Right cardiac atrium (tissue), 5 donors: Measurements from ENCODE around the gene PLEKHM3. TPM values are rescaled to one million over a fixed set of nuclear protein-coding genes. Genes with fewer than 3 reads are reported as not detected.
"Not testable (repeated sequence)": the region's sequence is repeated elsewhere in the genome, so short reads cannot be mapped to it uniquely, and the experiment has no call there.

Experiments
- ATAC-seq, 2 donors: fragments of 200-7000 bp; cut with Tn5 transposase; one replicate each; pipeline versions ENCODE4 v1.8.0 to v1.9.1; 2020; ENCODE audit warnings: moderate library complexity in 2 of 2, mild to moderate bottlenecking in 1 of 2
- DNase-seq, 3 donors: peaks; one replicate each; pipeline ENCODE4 v3.0.0-alpha.2; 2020
- H3K27ac ChIP-seq: one replicate; pipeline ENCODE4 v1.5.1; 2013; ENCODE audit warnings: mild to moderate bottlenecking, low read length, control low read depth, moderate library complexity
- H3K27me3 ChIP-seq: one replicate; pipeline ENCODE4 v1.6.1; 2013; ENCODE audit not compliant: control insufficient read depth, insufficient read depth
- H3K4me1 ChIP-seq: one replicate; pipeline ENCODE4 v1.6.1; 2013; ENCODE audit warnings: low read length; ENCODE audit not compliant: control insufficient read depth, insufficient read depth
- H3K4me3 ChIP-seq: one replicate; pipeline ENCODE4 v1.5.1; 2013; ENCODE audit warnings: low read length, control low read depth
- H3K9me3 ChIP-seq: one replicate; pipeline ENCODE4 v1.6.1; 2013; ENCODE audit warnings: low read length; ENCODE audit not compliant: control insufficient read depth
- WGBS: extraction: QIAGEN DNeasy Blood & Tissue Kit; methylation state at CpG from one replicate; pipeline ENCODE4 v1.1.7; 2013; 5-methylcytosine and 5-hydroxymethylcytosine counted together
- intact Hi-C, 4 donors: fragments of 100-400 bp; cut with DNase I; formaldehyde crosslinking; loops; one replicate each; pipeline versions ENCODE4 v1.11.0 to v1.14.0; 2022 to 2023
- polyA plus RNA-seq: library from polyadenylated mRNA; stranded (reverse); fragments of 200-250 nt; gene quantifications from one replicate; pipeline ENCODE4 v1.2.3, GENCODE V29; 2013
- total RNA-seq, 4 donors: library from RNA; stranded (reverse); fragmentation: NEBNext Ultra II Directional; extraction: Animal tissue kit (Norgen Biotek cat#: 25700); gene quantifications; one replicate each; pipeline ENCODE4 v1.2.1, GENCODE V29; 2021
- donor health status: healthy with polysubstance abuse.
- donor health status: DM: no; HTN: yes; CAD: no.
- donor health status: DM: no; HTN: no; CAD: no.
- donor health status: DM: no; HTN: yes; CAD: no; lungs with severe emphysema.
- donor health status: DM: yes; HTN: yes; CAD: no.

Gene PLEKHM3
- total and polyA plus RNA-seq, 5 donors, result 6.8 to 14.7 (median 12.9) TPM

GRCh38 chr2:207920321-207920720 lies 105.0 kb downstream of the PLEKHM3 start:
- 72% methylated on average over 3 of the region's 3 CpGs for WGBS
- H3K4me1 ChIP-seq, result no peaks in the 10 kb centered on the region

GRCh38 chr2:207919164-207919919 lies 106.0 kb downstream of the PLEKHM3 start:
- no peak overlapping the region for H3K4me3 ChIP-seq
- peaks cover 3% of the 10 kb centered on the region for H3K4me1 ChIP-seq
- WGBS, result 87% methylated on average over 8 of the region's 8 CpGs
- H3K9me3 ChIP-seq, result no peaks in the 10 kb centered on the region
- DNase-seq (no peak), ATAC-seq (no peak)
- intact Hi-C loops, result no loop called here
- H3K27me3 ChIP-seq, result no peaks in the 10 kb centered on the region
- no peak overlapping the region for H3K27ac ChIP-seq

More at GRCh38 chr2:207920321-207920720, 105.0 kb downstream of the PLEKHM3 start:
- DNase-seq (no peak), ATAC-seq (no peak)
- no peaks in the 10 kb centered on the region for H3K9me3 ChIP-seq
- intact Hi-C loops, result no loop called here
- H3K27me3 ChIP-seq, result no peaks in the 10 kb centered on the region
- no peak overlapping the region for H3K4me3 ChIP-seq
- peak overlapping the region; percentile 8 for H3K27ac ChIP-seq

GRCh38 chr2:207914716-207915115 lies 110.6 kb downstream of the PLEKHM3 start:
- no peaks in the 10 kb centered on the region for H3K9me3 ChIP-seq
- H3K4me3 ChIP-seq, result no peak overlapping the region
- intact Hi-C loops, result no loop called here
- no peak for ATAC-seq
- WGBS, result 78% methylated on average over 6 of the region's 6 CpGs
- H3K27me3 ChIP-seq, result no peaks in the 10 kb centered on the region
- no peak overlapping the region for H3K27ac ChIP-seq
- peaks cover 3% of the 10 kb centered on the region for H3K4me1 ChIP-seq
- no peak for DNase-seq

GRCh38 chr2:207913772-207914358 lies 111.5 kb downstream of the PLEKHM3 start:
- H3K27ac ChIP-seq, result no peak overlapping the region

GRCh38 chr2:207911856-207912255 lies 113.5 kb downstream of the PLEKHM3 start:
- Histone ChIP-seq H3K4me1 (peaks cover 3% of the 10 kb centered on the region), H3K4me3 (no peak overlapping the region), H3K27me3 (no peaks in the 10 kb centered on the region), H3K27ac (no peak overlapping the region), H3K9me3 (no peaks in the 10 kb centered on the region)
- DNase-seq, result no peak
- no peak for ATAC-seq
- intact Hi-C loops, result no loop called here
- 64% methylated on average over 3 of the region's 3 CpGs for WGBS

More at GRCh38 chr2:207913772-207914358, 111.5 kb downstream of the PLEKHM3 start:
- Histone ChIP-seq H3K4me1 (peaks cover 3% of the 10 kb centered on the region), H3K4me3 (no peak overlapping the region), H3K27me3 (no peaks in the 10 kb centered on the region), H3K9me3 (no peaks in the 10 kb centered on the region)
- no peak for DNase-seq
- ATAC-seq, result no peak
- intact Hi-C loops, result no loop called here
- 94% methylated on average over 14 of the region's 14 CpGs for whole genome bisulfite sequencing

- intact Hi-C loops, result no loop called here
- no peaks in the 10 kb centered on the region for H3K27me3 ChIP-seq
These were observed 114.1 kb downstream of the PLEKHM3 start for GRCh38 chr2:207911215-207911614.

GRCh38 chr2:207906495-207906894 lies 118.8 kb downstream of the PLEKHM3 start:
- ATAC-seq, H3K27me3 ChIP-seq, DNase-seq, intact Hi-C loops, H3K27ac ChIP-seq, H3K4me1 ChIP-seq, H3K4me3 ChIP-seq, H3K9me3 ChIP-seq: not testable (repeated sequence)
- 96% methylated on average over 5 of the region's 5 CpGs for WGBS

More at GRCh38 chr2:207911215-207911614, 114.1 kb downstream of the PLEKHM3 start:
- Histone ChIP-seq H3K9me3 (no peaks in the 10 kb centered on the region), H3K4me3 (no peak overlapping the region), H3K27ac (no peak overlapping the region), H3K4me1 (peaks cover 3% of the 10 kb centered on the region)
- WGBS, result 98% methylated on average over 1 of the region's 1 CpG
- DNase-seq, result no peak
- ATAC-seq, result no peak

- Histone ChIP-seq H3K9me3 (no peaks in the 10 kb centered on the region), H3K27ac (no peak overlapping the region), H3K4me3 (no peak overlapping the region), H3K4me1 (no peaks in the 10 kb centered on the region), H3K27me3 (no peaks in the 10 kb centered on the region)
- DNase-seq (no peak), ATAC-seq (no peak)
- intact Hi-C loops, result no loop called here
- WGBS, result 54% methylated on average over 1 of the region's 1 CpG
These were observed 119.8 kb downstream of the PLEKHM3 start for GRCh38 chr2:207905546-207905945.

- H3K27ac ChIP-seq, result no peak overlapping the region
- H3K9me3 ChIP-seq, result no peaks in the 10 kb centered on the region
- no peak overlapping the region for H3K4me3 ChIP-seq
- ATAC-seq (peak in 1 of 2 donors; percentile 22), DNase-seq (no peak)
- no peaks in the 10 kb centered on the region for H3K27me3 ChIP-seq
- intact Hi-C loops, result no loop called here
- no peaks in the 10 kb centered on the region for H3K4me1 ChIP-seq
- 98% methylated on average over 3 of the region's 3 CpGs for WGBS
These were observed 122.1 kb downstream of the PLEKHM3 start for GRCh38 chr2:207903236-207903635.

- 78% methylated on average over 2 of the region's 2 CpGs for WGBS
- ATAC-seq (no peak), DNase-seq (no peak)
- Histone ChIP-seq H3K27me3 (no peaks in the 10 kb centered on the region), H3K27ac (no peak overlapping the region), H3K4me3 (no peak overlapping the region), H3K4me1 (no peaks in the 10 kb centered on the region), H3K9me3 (no peaks in the 10 kb centered on the region)
- intact Hi-C loops, result no loop called here
These were observed 122.5 kb downstream of the PLEKHM3 start for GRCh38 chr2:207902821-207903220.

GRCh38 chr2:207901829-207902228 lies 123.5 kb downstream of the PLEKHM3 start:
- Histone ChIP-seq H3K27me3 (no peaks in the 10 kb centered on the region), H3K27ac (no peak overlapping the region), H3K4me1 (no peaks in the 10 kb centered on the region), H3K4me3 (no peak overlapping the region), H3K9me3 (no peaks in the 10 kb centered on the region)
- ATAC-seq, result no peak
- intact Hi-C loops, result no loop called here
- DNase-seq, result no peak
- WGBS, result 97% methylated on average over 9 of the region's 9 CpGs
